ENCODE measurements around the gene ASAP3. TPM values are rescaled to one million over a fixed set of nuclear protein-coding genes. Genes with fewer than 3 reads are reported as not detected.

Gene ASAP3
- total and polyA plus RNA-seq, 2 of the 13 experiments (the other 11 are each of a cell fraction or from before 2014, with no cell fraction given), result 32.6 to 37.0 TPM

- no peak for TF ChIP-seq CBX5 (CRISPR knock-in tag; IDR thresholded peaks at IDR 0.05; ENCODE audit: borderline replicate concordance)
- TF ChIP-seq ZFP82 (CRISPR knock-in tag; IDR thresholded peaks at IDR 0.05; ENCODE audit: borderline replicate concordance), result no peak
- TF ChIP-seq HES4 (CRISPR knock-in tag; IDR thresholded peaks at IDR 0.05; ENCODE audit: borderline replicate concordance), result no peak
Measured at GRCh38 chr1:23426828-23427227, 57.2 kb downstream of the ASAP3 start (continued).

GRCh38 chr1:23425193-23425494 lies 58.8 kb downstream of the ASAP3 start:
- Histone ChIP-seq H4K20me1 (ENCODE audit: insufficient read depth, low read length) (no peaks in the 10 kb centered on the region), H3K4me3 (replicated peaks in 1 of 3; ENCODE audit: insufficient read depth in 1 of 3, low read depth in 2 of 3, low read length in 3 of 3) (peak overlapping the region; percentile 62 to 88 (median 73); a peak in 5 of 6 replicates), H3K4me1 (ENCODE audit: insufficient read depth, low read length) (peaks cover 66% of the 10 kb centered on the region), H3K79me2 (ENCODE audit: insufficient read depth, low read length) (peaks cover 35% of the 10 kb centered on the region), H2AFZ (ENCODE audit: low read length) (no peak overlapping the region), H3K27me3 (ENCODE audit: control insufficient read depth in 1 of 2, insufficient read depth in 2 of 2, low read length in 2 of 2) (no peaks in the 10 kb centered on the region), H3K9me3 (ENCODE audit: low read length) (no peaks in the 10 kb centered on the region), H3K4me2 (ENCODE audit: low read depth, low read length) (peak overlapping the region; percentile 78), H3K27ac (ENCODE audit: extremely low read length, insufficient read depth, low read length) (peak overlapping the region; percentile 92), H3K9ac (ENCODE audit: insufficient read depth, low read depth, low read length) (peak overlapping the region; percentile 68), H3K36me3 (replicated peaks in 1 of 2; ENCODE audit: control insufficient read depth in 1 of 2, insufficient read depth in 2 of 2, low read length in 2 of 2) (peaks cover 5 to 19% of the 10 kb centered on the region in 2 experiments; a peak in 4 of 5 replicates)
- POLR2A ChIA-PET, result interaction anchor here (0.9 to 3.7 kb wide), 6 partner anchors 24 to 81 kb away, joined by 3 to 22 read pairs (median 9); partner anchors contain the start of gene HNRNPR
- BruUV-seq (replicated peaks), result TSS peak; percentile 86
- DNase-seq (ENCODE audit: low spot score) (no peak), ATAC-seq (no peak), FAIRE-seq (no peak)
- CTCF ChIA-PET (ENCODE audit: low intra/inter-chr PET ratio, low total read pairs), result no interaction called here
- 36% methylated on average over 5 of the region's 5 CpGs for WGBS (ENCODE audit: low lambda C conversion rate)
- in situ Hi-C loops (cut with HindIII; ENCODE audit: extremely low pct_ligation_motif_present, low pct_unique_long_range_greater_than_20kb) (no loop called here), intact Hi-C loops (cut with micrococcal nuclease; ENCODE audit: unreplicated experiment) (loop anchor here (1.0 kb wide), 1 partner anchor 48 kb away; no protein-coding TSS in a partner anchor)
- TF ChIP-seq ZNF224 (CRISPR knock-in tag; IDR thresholded peaks at IDR 0.05) (no peak), ZNF441 (CRISPR knock-in tag; IDR thresholded peaks at IDR 0.05; ENCODE audit: borderline replicate concordance) (0 out of 2 replicates have a peak, but pooled peaks have one; percentile 7), TCF12 (IDR thresholded peaks at IDR 0.05) (no peak), TCF12 (CRISPR knock-in tag; IDR thresholded peaks at IDR 0.05) (no peak), CC2D1A (CRISPR knock-in tag; IDR thresholded peaks at IDR 0.05) (no peak), POLR2A (IDR thresholded peaks at IDR 0.05; ENCODE audit: insufficient read depth in 1 of 2, low read depth in 2 of 2, low read length in 2 of 2) (peak in 1 of 2 experiments; percentile 28; a peak in 1 of 4 replicates), PRDM15 (CRISPR knock-in tag; IDR thresholded peaks at IDR 0.05) (no peak), ZNF407 (CRISPR knock-in tag; IDR thresholded peaks at IDR 0.05; ENCODE audit: not compliant biosample characterization) (no peak), MAX (IDR thresholded peaks at IDR 0.05) (peak; percentile 76)

Measured in HepG2 (cell line).